ENCODE measurements around the gene ENTPD5.

DNA sequence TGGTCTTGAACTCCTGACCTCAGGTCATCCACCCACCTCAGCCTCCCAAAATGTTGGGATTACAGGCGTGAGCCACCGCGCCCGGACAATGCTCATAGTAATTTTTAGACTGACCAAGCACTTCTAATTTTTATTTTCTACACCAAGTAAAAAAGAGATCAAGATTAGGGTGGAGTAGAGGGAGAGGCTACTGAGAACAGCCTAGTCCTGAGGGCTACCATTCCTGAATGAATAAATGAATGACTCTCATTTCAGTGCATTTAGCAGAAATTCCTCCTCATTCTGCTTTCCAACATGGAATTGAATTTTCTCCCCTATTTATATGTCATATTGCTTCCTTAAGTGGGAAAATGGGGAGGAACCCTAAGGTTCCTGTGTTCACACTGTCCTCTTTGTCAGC, 26.4 kb upstream of the ENTPD5 start:
- TF ChIP-seq JUND (IDR thresholded peaks at IDR 0.05): no peak
- TF ChIP-seq, protein P1, sequence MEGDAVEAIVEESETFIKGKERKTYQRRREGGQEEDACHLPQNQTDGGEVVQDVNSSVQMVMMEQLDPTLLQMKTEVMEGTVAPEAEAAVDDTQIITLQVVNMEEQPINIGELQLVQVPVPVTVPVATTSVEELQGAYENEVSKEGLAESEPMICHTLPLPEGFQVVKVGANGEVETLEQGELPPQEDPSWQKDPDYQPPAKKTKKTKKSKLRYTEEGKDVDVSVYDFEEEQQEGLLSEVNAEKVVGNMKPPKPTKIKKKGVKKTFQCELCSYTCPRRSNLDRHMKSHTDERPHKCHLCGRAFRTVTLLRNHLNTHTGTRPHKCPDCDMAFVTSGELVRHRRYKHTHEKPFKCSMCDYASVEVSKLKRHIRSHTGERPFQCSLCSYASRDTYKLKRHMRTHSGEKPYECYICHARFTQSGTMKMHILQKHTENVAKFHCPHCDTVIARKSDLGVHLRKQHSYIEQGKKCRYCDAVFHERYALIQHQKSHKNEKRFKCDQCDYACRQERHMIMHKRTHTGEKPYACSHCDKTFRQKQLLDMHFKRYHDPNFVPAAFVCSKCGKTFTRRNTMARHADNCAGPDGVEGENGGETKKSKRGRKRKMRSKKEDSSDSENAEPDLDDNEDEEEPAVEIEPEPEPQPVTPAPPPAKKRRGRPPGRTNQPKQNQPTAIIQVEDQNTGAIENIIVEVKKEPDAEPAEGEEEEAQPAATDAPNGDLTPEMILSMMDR (IDR thresholded peaks at IDR 0.05; ENCODE audit: low read depth, low read length, missing input control): no peak
- TF ChIP-seq TAF1 (conservative IDR thresholded peaks at IDR 0.05): no peak
- TF ChIP-seq, protein P2, sequence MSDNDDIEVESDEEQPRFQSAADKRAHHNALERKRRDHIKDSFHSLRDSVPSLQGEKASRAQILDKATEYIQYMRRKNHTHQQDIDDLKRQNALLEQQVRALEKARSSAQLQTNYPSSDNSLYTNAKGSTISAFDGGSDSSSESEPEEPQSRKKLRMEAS (IDR thresholded peaks at IDR 0.05): no peak
- no peak for TF ChIP-seq RAD21 (IDR thresholded peaks at IDR 0.05)
- no peak for TF ChIP-seq SP1 (IDR thresholded peaks at IDR 0.05)
- TF ChIP-seq, protein P3, sequence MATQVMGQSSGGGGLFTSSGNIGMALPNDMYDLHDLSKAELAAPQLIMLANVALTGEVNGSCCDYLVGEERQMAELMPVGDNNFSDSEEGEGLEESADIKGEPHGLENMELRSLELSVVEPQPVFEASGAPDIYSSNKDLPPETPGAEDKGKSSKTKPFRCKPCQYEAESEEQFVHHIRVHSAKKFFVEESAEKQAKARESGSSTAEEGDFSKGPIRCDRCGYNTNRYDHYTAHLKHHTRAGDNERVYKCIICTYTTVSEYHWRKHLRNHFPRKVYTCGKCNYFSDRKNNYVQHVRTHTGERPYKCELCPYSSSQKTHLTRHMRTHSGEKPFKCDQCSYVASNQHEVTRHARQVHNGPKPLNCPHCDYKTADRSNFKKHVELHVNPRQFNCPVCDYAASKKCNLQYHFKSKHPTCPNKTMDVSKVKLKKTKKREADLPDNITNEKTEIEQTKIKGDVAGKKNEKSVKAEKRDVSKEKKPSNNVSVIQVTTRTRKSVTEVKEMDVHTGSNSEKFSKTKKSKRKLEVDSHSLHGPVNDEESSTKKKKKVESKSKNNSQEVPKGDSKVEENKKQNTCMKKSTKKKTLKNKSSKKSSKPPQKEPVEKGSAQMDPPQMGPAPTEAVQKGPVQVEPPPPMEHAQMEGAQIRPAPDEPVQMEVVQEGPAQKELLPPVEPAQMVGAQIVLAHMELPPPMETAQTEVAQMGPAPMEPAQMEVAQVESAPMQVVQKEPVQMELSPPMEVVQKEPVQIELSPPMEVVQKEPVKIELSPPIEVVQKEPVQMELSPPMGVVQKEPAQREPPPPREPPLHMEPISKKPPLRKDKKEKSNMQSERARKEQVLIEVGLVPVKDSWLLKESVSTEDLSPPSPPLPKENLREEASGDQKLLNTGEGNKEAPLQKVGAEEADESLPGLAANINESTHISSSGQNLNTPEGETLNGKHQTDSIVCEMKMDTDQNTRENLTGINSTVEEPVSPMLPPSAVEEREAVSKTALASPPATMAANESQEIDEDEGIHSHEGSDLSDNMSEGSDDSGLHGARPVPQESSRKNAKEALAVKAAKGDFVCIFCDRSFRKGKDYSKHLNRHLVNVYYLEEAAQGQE (IDR thresholded peaks at IDR 0.05): no peak

Measured in liver (tissue), 3 donors.